Hepatocyte (in vitro differentiated cells): ENCODE data around the gene SIL1. TPM values are rescaled to one million over a fixed set of nuclear protein-coding genes. Genes with fewer than 3 reads are reported as not detected.

Experiments used
- DNase-seq: peaks from one replicate; pipeline ENCODE4 v3.0.0-alpha.2; 2016; ENCODE audit warnings: low spot score
- H2AFZ ChIP-seq: fragments of 200-600 bp; sonication (generic); 2 replicates; pipeline ENCODE4 v1.6.0; 2016; ENCODE audit warnings: antibody characterized with exemption, mild to moderate bottlenecking
- H3K27ac ChIP-seq: fragments of 200-600 bp; sonication (generic); 2 replicates; pipeline ENCODE4 v1.5.1; 2016; ENCODE audit warnings: mild to moderate bottlenecking
- H3K27me3 ChIP-seq: fragments of 200-600 bp; sonication (generic); 2 replicates; pipeline ENCODE4 v1.6.1; 2016
- H3K36me3 ChIP-seq: fragments of 200-600 bp; sonication (generic); replicated peaks from 2 replicates; pipeline ENCODE4 v1.5.1; 2016; ENCODE audit warnings: low read depth; ENCODE audit not compliant: insufficient read depth
- H3K4me1 ChIP-seq: fragments of 200-600 bp; sonication (generic); 2 replicates; pipeline ENCODE4 v1.5.1; 2016; ENCODE audit warnings: mild to moderate bottlenecking, moderate library complexity; ENCODE audit not compliant: insufficient read depth
- H3K4me2 ChIP-seq: fragments of 200-600 bp; sonication (generic); 2 replicates; pipeline ENCODE4 v1.6.0; 2016
- H3K4me3 ChIP-seq: fragments of 200-600 bp; sonication (generic); 2 replicates; pipeline ENCODE4 v1.5.1; 2016; ENCODE audit warnings: mild to moderate bottlenecking
- H3K79me2 ChIP-seq: fragments of 200-600 bp; sonication (generic); 2 replicates; pipeline ENCODE4 v1.6.0; 2017; ENCODE audit warnings: mild to moderate bottlenecking
- H3K9me2 ChIP-seq: fragments of 200-600 bp; sonication (generic); replicated peaks from 2 replicates; pipeline ENCODE4 v1.6.0; 2017; ENCODE audit warnings: mild to moderate bottlenecking; ENCODE audit not compliant: insufficient read depth
- H3K9me3 ChIP-seq: fragments of 200-600 bp; sonication (generic); 2 replicates; pipeline ENCODE4 v1.5.1; 2016; ENCODE audit warnings: low read depth, mild to moderate bottlenecking
- H4K20me1 ChIP-seq: fragments of 200-600 bp; sonication (generic); 2 replicates; pipeline ENCODE4 v1.6.0; 2016; ENCODE audit warnings: mild to moderate bottlenecking; ENCODE audit not compliant: insufficient read depth, poor library complexity, severe bottlenecking
- CTCF ChIP-seq: fragments of 200-600 bp; sonication (generic); IDR thresholded peaks from 2 replicates; pipeline ENCODE4 v1.5.1; 2016; ENCODE audit warnings: antibody characterized with exemption, mild to moderate bottlenecking; ENCODE audit not compliant: poor library complexity
- EZH2 ChIP-seq: fragments of 200-600 bp; sonication (generic); IDR thresholded peaks from 2 replicates; pipeline ENCODE4 v1.6.1; 2016; ENCODE audit warnings: antibody characterized with exemption, mild to moderate bottlenecking, borderline replicate concordance
- EZH2phosphoT487 ChIP-seq: fragments of 200-600 bp; sonication (generic); IDR thresholded peaks from one replicate; pipeline ENCODE4 v1.6.1; 2018; ENCODE audit warnings: antibody characterized with exemption, mild to moderate bottlenecking, low read depth, moderate library complexity; ENCODE audit not compliant: unreplicated experiment, severe bottlenecking
- WGBS: methylation state at CpG from one replicate; pipeline ENCODE4 v1.1.6; 2016; ENCODE audit warnings: low lambda C conversion rate; ENCODE audit errors: missing lambda C conversion rate; 5-methylcytosine and 5-hydroxymethylcytosine counted together
- polyA plus RNA-seq: library from polyadenylated mRNA; unstranded; fragments of >200 nt; fragmentation: Nextera tagmentation; extraction: Ambion mirVana; gene quantifications from 2 replicates; pipeline ENCODE4 v1.2.1, GENCODE V29; 2016
- total RNA-seq: library from RNA; depleted of rRNA; stranded (reverse); fragments of >200 nt; gene quantifications from 2 replicates; pipeline ENCODE4 v1.2.3, GENCODE V29; 2014

Gene SIL1
- total and polyA plus RNA-seq, 2 experiments from 2014 or later: 82.0 to 176 TPM

- H3K9me2 ChIP-seq: no peaks in the 10 kb centered on the region
- H3K4me3 ChIP-seq: no peak overlapping the region
- no peaks in the 10 kb centered on the region for H3K27me3 ChIP-seq
- TF ChIP-seq CTCF: no peak
- no peak for TF ChIP-seq EZH2phosphoT487
- TF ChIP-seq EZH2: no peak
- no peak for DNase-seq
- no peak overlapping the region for H3K4me2 ChIP-seq
- H2AFZ ChIP-seq: no peak overlapping the region
- H3K79me2 ChIP-seq: no peaks in the 10 kb centered on the region
- H3K4me1 ChIP-seq: peaks cover 6% of the 10 kb centered on the region
- no peaks in the 10 kb centered on the region for H3K9me3 ChIP-seq
- H3K36me3 ChIP-seq: no peaks in the 10 kb centered on the region
- 92% methylated on average over 23 of the region's 23 CpGs for WGBS
- H4K20me1 ChIP-seq: no peaks in the 10 kb centered on the region
- no peak overlapping the region for H3K27ac ChIP-seq
Measured at GRCh38 chr5:138944527-138945322, 253.4 kb downstream of the SIL1 start.

GRCh38 chr5:138943599-138944173, 254.5 kb downstream of the SIL1 start:
- H3K4me2 ChIP-seq: no peak overlapping the region
- no peak overlapping the region for H3K4me3 ChIP-seq
- peaks cover 6% of the 10 kb centered on the region for H3K4me1 ChIP-seq
- H3K27ac ChIP-seq: no peak overlapping the region
- DNase-seq: no peak
- no peaks in the 10 kb centered on the region for H4K20me1 ChIP-seq
- no peaks in the 10 kb centered on the region for H3K9me2 ChIP-seq
- no peaks in the 10 kb centered on the region for H3K79me2 ChIP-seq
- no peaks in the 10 kb centered on the region for H3K27me3 ChIP-seq
- H3K36me3 ChIP-seq: no peaks in the 10 kb centered on the region
- TF ChIP-seq EZH2phosphoT487 (no peak), CTCF (no peak), EZH2 (no peak)
- no peak overlapping the region for H2AFZ ChIP-seq
- WGBS: 93% methylated on average over 6 of the region's 6 CpGs
- no peaks in the 10 kb centered on the region for H3K9me3 ChIP-seq

- DNase-seq: no peak
- 79% methylated on average over 3 of the region's 3 CpGs for WGBS
- no peak overlapping the region for H3K4me3 ChIP-seq
Measured at GRCh38 chr5:138942861-138943260, 255.3 kb downstream of the SIL1 start.

More at GRCh38 chr5:138942861-138943260, 255.3 kb downstream of the SIL1 start:
- Histone ChIP-seq H3K79me2 (no peaks in the 10 kb centered on the region), H3K9me2 (no peaks in the 10 kb centered on the region), H4K20me1 (no peaks in the 10 kb centered on the region), H3K27ac (no peak overlapping the region), H3K4me2 (no peak overlapping the region), H3K36me3 (no peaks in the 10 kb centered on the region), H3K9me3 (no peaks in the 10 kb centered on the region), H3K4me1 (peaks cover 6% of the 10 kb centered on the region), H3K27me3 (no peaks in the 10 kb centered on the region), H2AFZ (no peak overlapping the region)
- no peak for TF ChIP-seq CTCF
- no peak for TF ChIP-seq EZH2phosphoT487
- TF ChIP-seq EZH2: no peak
